Mesendoderm (in vitro differentiated cells): Measurements from ENCODE around the gene NEUROD1.
A peak's percentile ranks its signal among the peaks of the same experiment; 100 is the strongest.

Experiments used
- DNase-seq: peaks from one replicate; pipeline ENCODE4 v3.0.0; 2013
- H2AK5ac ChIP-seq: 2 replicates; pipeline ENCODE4 v1.6.1; 2013; ENCODE audit warnings: low read length, inconsistent platforms
- H2BK120ac ChIP-seq: 2 replicates; pipeline ENCODE4 v1.6.1; 2013; ENCODE audit warnings: low read depth, mild to moderate bottlenecking, low read length, moderate library complexity, mixed read lengths
- H2BK15ac ChIP-seq: replicated peaks from 2 replicates; pipeline ENCODE4 v1.6.1; 2013; ENCODE audit warnings: low read depth, mild to moderate bottlenecking, moderate library complexity
- H2BK5ac ChIP-seq: 2 replicates; pipeline ENCODE4 v1.6.1; 2013; ENCODE audit warnings: low read length, inconsistent platforms
- H3K18ac ChIP-seq: 2 replicates; pipeline ENCODE4 v1.6.1; 2013; ENCODE audit warnings: mild to moderate bottlenecking, low read length, mixed read lengths
- H3K23ac ChIP-seq: one replicate; pipeline ENCODE4 v1.6.1; 2013; ENCODE audit warnings: low read length
- H3K27ac ChIP-seq: 2 replicates; pipeline ENCODE4 v1.5.1; 2013; ENCODE audit warnings: low read depth, mild to moderate bottlenecking, inconsistent platforms, low read length, moderate library complexity
- H3K27me3 ChIP-seq: 2 replicates; pipeline ENCODE4 v1.6.1; 2013; ENCODE audit warnings: low read length, control low read depth, mild to moderate bottlenecking, inconsistent platforms; ENCODE audit not compliant: insufficient read depth, poor library complexity
- H3K36me3 ChIP-seq: 2 replicates; pipeline ENCODE4 v1.6.1; 2013; ENCODE audit warnings: low read length, inconsistent platforms; ENCODE audit not compliant: control insufficient read depth, insufficient read depth
- H3K4ac ChIP-seq: one replicate; pipeline ENCODE4 v1.6.1; 2013; ENCODE audit warnings: low read depth, mild to moderate bottlenecking, low read length, moderate library complexity
- H3K4me1 ChIP-seq: 2 replicates; pipeline ENCODE4 v1.6.1; 2013; ENCODE audit warnings: low read depth, low read length, inconsistent platforms; ENCODE audit not compliant: control insufficient read depth
- H3K4me2 ChIP-seq: 2 replicates; pipeline ENCODE4 v1.6.1; 2013; ENCODE audit warnings: low read length
- H3K4me3 ChIP-seq: 2 replicates; pipeline ENCODE4 v1.5.1; 2013; ENCODE audit warnings: mild to moderate bottlenecking, low read length
- H3K56ac ChIP-seq: one replicate; pipeline ENCODE4 v1.6.1; 2013; ENCODE audit warnings: low read length
- H3K79me1 ChIP-seq: 2 replicates; pipeline ENCODE4 v1.6.1; 2013; ENCODE audit warnings: low read length, inconsistent platforms
- H3K79me2 ChIP-seq: 2 replicates; pipeline ENCODE4 v1.6.1; 2013; ENCODE audit warnings: mild to moderate bottlenecking, low read length; ENCODE audit not compliant: control insufficient read depth, insufficient read depth
- H3K9ac ChIP-seq: 2 replicates; pipeline ENCODE4 v1.6.1; 2013; ENCODE audit warnings: low read length, inconsistent platforms
- H4K5ac ChIP-seq: one replicate; pipeline ENCODE4 v1.6.1; 2013; ENCODE audit warnings: low read length
- H4K8ac ChIP-seq: one replicate; pipeline ENCODE4 v1.6.1; 2013; ENCODE audit warnings: low read depth, mild to moderate bottlenecking, control low read depth, low read length, moderate library complexity
- WGBS: extraction: QIAGEN DNeasy Blood & Tissue Kit; methylation state at CpG from one replicate; pipeline ENCODE4 v1.1.7; 2013; ENCODE audit warnings: low lambda C conversion rate, missing lambda C conversion rate; ENCODE audit not compliant: insufficient coverage; ENCODE audit errors: extremely low coverage; 5-methylcytosine and 5-hydroxymethylcytosine counted together

The NEUROD1 gene

GRCh38 chr2:181667234-181667633 lies 13.1 kb downstream of the NEUROD1 start:
- Histone ChIP-seq H3K27ac (no peak overlapping the region), H3K4ac (no peak overlapping the region), H3K79me1 (no peaks in the 10 kb centered on the region), H4K8ac (no peak overlapping the region), H3K4me2 (no peak overlapping the region), H3K4me3 (no peak overlapping the region), H4K5ac (no peak overlapping the region), H3K4me1 (no peaks in the 10 kb centered on the region), H3K79me2 (no peaks in the 10 kb centered on the region), H3K56ac (no peak overlapping the region), H3K27me3 (no peaks in the 10 kb centered on the region), H3K36me3 (no peaks in the 10 kb centered on the region), H3K18ac (no peak overlapping the region), H2BK5ac (no peak overlapping the region), H3K9ac (no peak overlapping the region), H2AK5ac (no peak overlapping the region), H2BK120ac (no peak overlapping the region), H2BK15ac (no peak overlapping the region), H3K23ac (no peak overlapping the region)
- no CpG with 5 or more reads among the region's 1 CpG for WGBS
- no peak for DNase-seq

GRCh38 chr2:181662287-181662686 lies 18.0 kb downstream of the NEUROD1 start:
- peaks cover 5% of the 10 kb centered on the region for H3K4me1 ChIP-seq
- H3K9ac ChIP-seq, result no peak overlapping the region
- H3K4me3 ChIP-seq, result no peak overlapping the region
- H2AK5ac ChIP-seq, result no peak overlapping the region
- H4K8ac ChIP-seq, result no peak overlapping the region
- WGBS, result no CpG with 5 or more reads among the region's 2 CpGs
- H3K79me2 ChIP-seq, result no peaks in the 10 kb centered on the region
- H3K18ac ChIP-seq, result no peak overlapping the region
- H3K4ac ChIP-seq, result no peak overlapping the region
- no peak overlapping the region for H3K23ac ChIP-seq
- H3K36me3 ChIP-seq, result no peaks in the 10 kb centered on the region
- no peak overlapping the region for H2BK120ac ChIP-seq
- H3K27ac ChIP-seq, result no peak overlapping the region
- H3K27me3 ChIP-seq, result peaks cover 26% of the 10 kb centered on the region
- no peak for DNase-seq
- no peak overlapping the region for H3K56ac ChIP-seq
- H2BK15ac ChIP-seq, result no peak overlapping the region
- no peak overlapping the region for H3K4me2 ChIP-seq
- no peaks in the 10 kb centered on the region for H3K79me1 ChIP-seq
- no peak overlapping the region for H4K5ac ChIP-seq
- no peak overlapping the region for H2BK5ac ChIP-seq

GRCh38 chr2:181660181-181660580 lies 20.1 kb downstream of the NEUROD1 start:
- Histone ChIP-seq H3K4me2 (no peak overlapping the region), H3K18ac (no peak overlapping the region), H4K5ac (no peak overlapping the region), H3K56ac (no peak overlapping the region), H3K9ac (no peak overlapping the region), H2AK5ac (no peak overlapping the region), H3K4me1 (peaks cover 5% of the 10 kb centered on the region), H4K8ac (no peak overlapping the region), H2BK120ac (no peak overlapping the region), H2BK5ac (no peak overlapping the region), H3K79me2 (no peaks in the 10 kb centered on the region), H3K79me1 (no peaks in the 10 kb centered on the region), H3K36me3 (no peaks in the 10 kb centered on the region), H3K4ac (no peak overlapping the region), H3K27ac (no peak overlapping the region), H3K23ac (no peak overlapping the region), H3K4me3 (no peak overlapping the region), H2BK15ac (no peak overlapping the region), H3K27me3 (peaks cover 30% of the 10 kb centered on the region)
- no CpG with 5 or more reads among the region's 3 CpGs for WGBS
- no peak for DNase-seq

GRCh38 chr2:181658444-181658843 lies 21.9 kb downstream of the NEUROD1 start:
- no peak overlapping the region for H3K9ac ChIP-seq
- H3K79me2 ChIP-seq, result no peaks in the 10 kb centered on the region
- no peak overlapping the region for H2AK5ac ChIP-seq
- DNase-seq, result no peak
- no peak overlapping the region for H3K56ac ChIP-seq
- H3K4me2 ChIP-seq, result no peak overlapping the region
- no peak overlapping the region for H4K8ac ChIP-seq
- H3K18ac ChIP-seq, result no peak overlapping the region
- no peak overlapping the region for H2BK5ac ChIP-seq
- no CpG with 5 or more reads among the region's 4 CpGs for WGBS
- no peak overlapping the region for H2BK15ac ChIP-seq
- H3K27me3 ChIP-seq, result peaks cover 32% of the 10 kb centered on the region
- H3K23ac ChIP-seq, result no peak overlapping the region
- H3K79me1 ChIP-seq, result no peaks in the 10 kb centered on the region
- H3K4me3 ChIP-seq, result no peak overlapping the region
- H3K4ac ChIP-seq, result no peak overlapping the region
- H3K27ac ChIP-seq, result no peak overlapping the region
- H2BK120ac ChIP-seq, result no peak overlapping the region
- H3K36me3 ChIP-seq, result no peaks in the 10 kb centered on the region
- no peak overlapping the region for H4K5ac ChIP-seq
- H3K4me1 ChIP-seq, result peaks cover 5% of the 10 kb centered on the region

DNA sequence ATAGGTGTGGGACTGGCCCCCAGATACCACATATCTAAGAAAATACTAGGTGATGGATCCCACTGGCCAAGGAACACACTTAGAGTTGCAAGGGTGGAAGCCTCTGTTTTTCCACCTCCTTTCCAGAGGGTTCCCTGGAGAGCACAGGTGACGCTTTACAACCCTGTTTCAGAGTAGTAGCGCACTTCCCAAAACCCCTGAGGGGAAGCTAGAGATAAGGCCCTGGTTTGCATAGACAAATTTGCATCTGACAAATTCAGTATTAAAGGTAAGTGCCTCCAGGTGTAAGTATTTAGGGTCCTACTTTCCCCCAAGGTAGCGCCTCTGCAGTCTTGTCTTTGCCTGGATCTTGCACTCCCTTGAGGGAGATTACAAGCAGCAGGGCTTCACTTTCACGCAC lies 22.9 kb downstream of the NEUROD1 start:
- no peak overlapping the region for H2BK120ac ChIP-seq
- H3K23ac ChIP-seq, result no peak overlapping the region
- DNase-seq, result peak; percentile 75
- H3K27ac ChIP-seq, result no peak overlapping the region
- no peak overlapping the region for H3K4ac ChIP-seq
- H3K79me1 ChIP-seq, result no peaks in the 10 kb centered on the region
- H3K18ac ChIP-seq, result no peak overlapping the region
- no peak overlapping the region for H4K8ac ChIP-seq
- H3K4me2 ChIP-seq, result peak overlapping the region; percentile 91
- H2BK15ac ChIP-seq, result no peak overlapping the region
- H3K27me3 ChIP-seq, result peaks cover 32% of the 10 kb centered on the region
- no peak overlapping the region for H3K9ac ChIP-seq
- H4K5ac ChIP-seq, result no peak overlapping the region
- no peaks in the 10 kb centered on the region for H3K79me2 ChIP-seq
- H2BK5ac ChIP-seq, result no peak overlapping the region
- H3K56ac ChIP-seq, result peak overlapping the region; percentile 74
- no peaks in the 10 kb centered on the region for H3K36me3 ChIP-seq
- peaks cover 5% of the 10 kb centered on the region for H3K4me1 ChIP-seq
- no CpG with 5 or more reads among the region's 4 CpGs for WGBS
- H3K4me3 ChIP-seq, result peak overlapping the region; percentile 52
- H2AK5ac ChIP-seq, result no peak overlapping the region
